A549 (cell line): ENCODE results near the gene ACTR2. TPM values are rescaled to one million over a fixed set of nuclear protein-coding genes. Genes with fewer than 3 reads are reported as not detected.
"Not testable (repeated sequence)": the region's sequence is repeated elsewhere in the genome, so short reads cannot be mapped to it uniquely, and the experiment has no call there.

Source experiments
- ATAC-seq, 2 experiments: fragments of 200-7000 bp in 1 of 2; fragments of >200 bp in 1 of 2; cut with Nextera tagmentation in 1 of 2; cut with Tn5 transposase in 1 of 2; 3 replicates each; pipeline versions ENCODE4 v1.8.0 to v1.9.1; 2018 to 2020; ENCODE audit warnings: mild to moderate bottlenecking in 1 of 2, moderate library complexity in 1 of 2
- CTCF ChIA-PET: fragments of 300-600 bp; sonication (Branson Sonifier 250); formaldehyde crosslinking; extraction: SDS; loops from one replicate; lab custom pipeline; 2021; ENCODE audit warnings: antibody characterized with exemption, inconsistent platforms; lab: Yijun Ruan, JAX
- POLR2A ChIA-PET: fragments of 350-600 bp; formaldehyde crosslinking; extraction: SDS; loops from one replicate; lab custom pipeline; 2021; ENCODE audit warnings: antibody characterized with exemption, inconsistent platforms; lab: Yijun Ruan, JAX
- DNase-seq, 2 experiments: peaks; one replicate each; pipeline versions ENCODE4 v3.0.0 to v3.0.0-alpha.2; 2011 to 2016; ENCODE audit warnings: low read depth in 1 of 2, low spot score in 1 of 2
- FAIRE-seq: peaks from 2 replicates; lab custom pipeline; 2011; peaks lifted over from hg19 to GRCh38; lab: Jason Lieb, UNC
- H3K27ac ChIP-seq, 2 experiments: fragments of >200 bp; sonication (Bioruptor Twin); formaldehyde crosslinking; 3 replicates each; pipeline ENCODE4 v1.5.1; 2016 to 2017
- H3K4me1 ChIP-seq: fragments of >200 bp; sonication (Bioruptor Twin); formaldehyde crosslinking; 3 replicates; pipeline ENCODE4 v1.6.1; 2016
- H3K4me2 ChIP-seq: fragments of >200 bp; sonication (Bioruptor Twin); formaldehyde crosslinking; 3 replicates; pipeline ENCODE4 v1.6.1; 2016
- H3K4me3 ChIP-seq: fragments of >200 bp; sonication (Bioruptor Twin); formaldehyde crosslinking; 3 replicates; pipeline ENCODE4 v1.5.1; 2016
- H3K9me3 ChIP-seq: fragments of >200 bp; sonication (Bioruptor Twin); formaldehyde crosslinking; 3 replicates; pipeline ENCODE4 v1.6.1; 2016
- EP300 ChIP-seq, 2 experiments: fragments of >200 bp; sonication (Bioruptor Twin); formaldehyde crosslinking; IDR thresholded peaks; 2 replicates in 1 of 2; 3 replicates in 1 of 2; pipeline ENCODE4 v1.6.1; 2016 to 2017
- JUN ChIP-seq, 2 experiments: fragments of >200 bp; sonication (Bioruptor Twin); formaldehyde crosslinking; IDR thresholded peaks; 2 replicates in 1 of 2; 3 replicates in 1 of 2; pipeline ENCODE4 v1.6.1; 2016 to 2017
- KDM5A ChIP-seq: fragments of 200-600 bp; sonication (generic); IDR thresholded peaks from 2 replicates; pipeline ENCODE4 v1.6.1; 2016; ENCODE audit warnings: antibody characterized with exemption, mild to moderate bottlenecking
- MAZ ChIP-seq: fragments of 150-350 bp; IDR thresholded peaks from 2 replicates; pipeline ENCODE4 v1.6.1; 2014; ENCODE audit warnings: antibody characterized with exemption, low read depth, low read length, borderline replicate concordance
- NFE2L2 ChIP-seq: fragments of 150-350 bp; conservative IDR thresholded peaks from 2 replicates; pipeline ENCODE4 v1.6.1; 2014; ENCODE audit warnings: low read length
- PHF8 ChIP-seq: fragments of 200-600 bp; sonication (generic); IDR thresholded peaks from 2 replicates; pipeline ENCODE4 v1.6.1; 2016; ENCODE audit warnings: low read depth, mild to moderate bottlenecking, antibody characterized with exemption, moderate library complexity, borderline replicate concordance
- POLR2A ChIP-seq: IDR thresholded peaks from 2 replicates; pipeline ENCODE4 v1.6.1; 2012; ENCODE audit warnings: mild to moderate bottlenecking, low read length
- RNF2 ChIP-seq: fragments of 200-600 bp; sonication (generic); IDR thresholded peaks from 2 replicates; pipeline ENCODE4 v1.6.1; 2016; ENCODE audit warnings: low read depth, mild to moderate bottlenecking, antibody characterized with exemption, moderate library complexity, borderline replicate concordance
- SMC3 ChIP-seq: fragments of >200 bp; sonication (Bioruptor Twin); formaldehyde crosslinking; IDR thresholded peaks from 3 replicates; pipeline ENCODE4 v1.6.1; 2018; ENCODE audit warnings: inconsistent platforms
- TFCP2L1 ChIP-seq: fragments of 250-450 bp; sonication (Bioruptor Pico); IDR thresholded peaks from 2 replicates; pipeline ENCODE4 v1.5.0; 2021; ENCODE audit warnings: mild to moderate bottlenecking
- ZFP36 ChIP-seq: fragments of 450-650 bp; IDR thresholded peaks from 2 replicates; pipeline ENCODE4 v1.6.1; 2014; ENCODE audit warnings: borderline replicate concordance; ENCODE audit not compliant: partially characterized antibody
- ZSCAN20 ChIP-seq: fragments of 250-450 bp; sonication (Bioruptor Pico); IDR thresholded peaks from 2 replicates; pipeline ENCODE4 v1.8.0; 2022; ENCODE audit warnings: mild to moderate bottlenecking, moderate library complexity
- WGBS: methylation state at CpG from one replicate; pipeline ENCODE4 v1.1.6; 2017; ENCODE audit errors: missing lambda C conversion rate; 5-methylcytosine and 5-hydroxymethylcytosine counted together
- polyA minus RNA-seq: library from RNA; depleted of rRNA, polyadenylated mRNA; stranded (reverse); fragments of >200 nt; gene quantifications from 2 replicates; pipeline ENCODE4 v1.2.3, GENCODE V29; 2011; rRNA and poly(A)+ RNA removed
- polyA plus RNA-seq, 4 experiments: library from polyadenylated mRNA; depleted of rRNA in 3 of 4; stranded (reverse); fragments of >200 nt; fragmentation: RNase III in 1 of 4; extraction: RNeasy Plus Mini Kit Qiagen cat#74134 plus additional on column Dnase treatment in 1 of 4; gene quantifications; 2 replicates in 3 of 4; 3 replicates in 1 of 4; pipeline ENCODE4 v1.2.3, GENCODE V29; 2011 to 2017
- TF ChIP-seq, protein P1 (sequence below): fragments of >200 bp; sonication (Bioruptor Twin); formaldehyde crosslinking; IDR thresholded peaks from 3 replicates; pipeline ENCODE4 v1.6.1; 2016
- TF ChIP-seq, protein P2 (sequence below): IDR thresholded peaks from 2 replicates; pipeline ENCODE4 v1.6.1; 2012
- TF ChIP-seq, protein P3 (sequence below): fragments of 150-350 bp; IDR thresholded peaks from 2 replicates; pipeline ENCODE4 v1.6.1; 2014; ENCODE audit warnings: low read depth, mild to moderate bottlenecking, low read length
- TF ChIP-seq, protein P4 (sequence below): fragments of 250-450 bp; sonication (Bioruptor Pico); IDR thresholded peaks from 2 replicates; pipeline ENCODE4 v1.5.0; 2021; ENCODE audit warnings: mild to moderate bottlenecking, moderate library complexity, borderline replicate concordance
- TF ChIP-seq, protein P5 (sequence below): IDR thresholded peaks from 2 replicates; pipeline ENCODE4 v1.6.1; 2012
- TF ChIP-seq, protein P6 (sequence below): fragments of >200 bp; sonication (Bioruptor Twin); formaldehyde crosslinking; IDR thresholded peaks from 3 replicates; pipeline ENCODE4 v1.5.1; 2016

ACTR2 gene
- polyA plus RNA-seq (2011; rRNA removed) (233 and 270 TPM in 2 replicates), polyA plus RNA-seq (2017; fragmentation: RNase III; extraction: RNeasy Plus Mini Kit Qiagen cat#74134 plus additional on column Dnase treatment) (268 to 303 TPM (median 278 TPM) in 3 replicates), polyA minus RNA-seq (71.5 and 74.6 TPM in 2 replicates)
- 46.4 and 51.5 TPM in 2 replicates for polyA plus RNA-seq (2012; cell fraction: cytosol; rRNA removed)
- 12.9 and 21.6 TPM in 2 replicates for polyA plus RNA-seq (2012; cell fraction: nucleus; rRNA removed)

DNA sequence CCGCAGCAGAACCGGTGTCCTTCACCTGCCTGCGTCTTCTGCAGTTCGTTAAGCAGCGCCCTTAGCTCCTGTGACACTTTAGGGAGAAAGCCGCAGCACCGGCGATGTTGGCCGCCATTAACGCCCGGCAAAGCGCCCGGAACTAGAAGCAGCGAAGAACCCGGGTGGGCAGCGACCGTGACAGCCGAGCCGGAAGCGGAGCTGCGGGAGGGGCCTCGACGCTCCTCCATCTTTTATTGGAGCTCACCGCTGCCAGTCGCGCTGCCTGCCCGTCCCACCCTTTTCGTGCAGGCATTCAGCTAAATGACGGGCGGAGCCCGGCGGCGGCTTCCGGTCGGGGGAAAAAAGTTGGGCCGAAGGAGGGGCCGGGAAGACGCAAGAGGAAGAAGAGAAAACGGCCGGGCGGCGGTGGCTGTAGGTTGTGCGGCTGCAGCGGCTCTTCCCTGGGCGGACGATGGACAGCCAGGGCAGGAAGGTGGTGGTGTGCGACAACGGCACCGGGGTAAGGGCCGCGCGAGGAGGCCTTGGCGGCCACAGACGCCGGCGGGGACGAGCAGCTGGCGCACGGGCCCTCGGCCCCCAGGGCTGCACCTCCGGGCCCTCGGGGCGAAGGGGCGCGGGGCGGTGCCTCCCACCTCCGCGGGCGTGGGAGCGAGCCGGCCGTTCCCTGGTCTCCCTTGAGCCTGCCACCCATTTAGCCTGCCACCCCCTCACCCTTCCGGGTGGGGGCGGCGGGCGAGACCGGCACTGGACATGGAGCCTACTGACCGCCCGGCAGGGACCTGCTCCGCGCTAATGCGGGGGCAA, at the start of gene ACTR2:
ACTR2 (plus strand) TSS at position 376 of the 807 bp plus-strand sequence; CDS start at position 455, 79 bp downstream.
- peak within 1 kb of the TSS; percentile 94 for H3K4me3 ChIP-seq
- peaks cover 43% of the 10 kb centered on the region for H3K4me1 ChIP-seq
- H3K4me2 ChIP-seq: peak within 1 kb of the TSS; percentile 80
- peak within 1 kb of the TSS; percentile 95 to 98 for H3K27ac ChIP-seq
- ATAC-seq: peak; percentile 97
- FAIRE-seq: no peak
- DNase-seq: peak; percentile 86 to 98
- TF ChIP-seq, protein P1, sequence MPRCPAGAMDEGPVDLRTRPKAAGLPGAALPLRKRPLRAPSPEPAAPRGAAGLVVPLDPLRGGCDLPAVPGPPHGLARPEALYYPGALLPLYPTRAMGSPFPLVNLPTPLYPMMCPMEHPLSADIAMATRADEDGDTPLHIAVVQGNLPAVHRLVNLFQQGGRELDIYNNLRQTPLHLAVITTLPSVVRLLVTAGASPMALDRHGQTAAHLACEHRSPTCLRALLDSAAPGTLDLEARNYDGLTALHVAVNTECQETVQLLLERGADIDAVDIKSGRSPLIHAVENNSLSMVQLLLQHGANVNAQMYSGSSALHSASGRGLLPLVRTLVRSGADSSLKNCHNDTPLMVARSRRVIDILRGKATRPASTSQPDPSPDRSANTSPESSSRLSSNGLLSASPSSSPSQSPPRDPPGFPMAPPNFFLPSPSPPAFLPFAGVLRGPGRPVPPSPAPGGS: peak; percentile 91
- TF ChIP-seq RNF2 (no peak), MAZ (peak; percentile 76; the same call in 1 of the 2 replicates), KDM5A (peak; percentile 8; the same call in 1 of the 2 replicates), SMC3 (0 out of 3 replicates have a peak, but pooled peaks have one; percentile 13), ZSCAN20 (CRISPR knock-in tag) (no peak), TFCP2L1 (CRISPR knock-in tag) (0 out of 2 replicates have a peak, but pooled peaks have one; percentile 27), JUN (IDR thresholded peaks at IDR 0.05) (peak; percentile 77 to 92; a peak in 4 of 5 replicates), PHF8 (peak; percentile 97), EP300 (IDR thresholded peaks at IDR 0.05) (peak in 1 of 2 experiments; percentile 18; a peak in 1 of 5 replicates), POLR2A (peak; percentile 90), ZFP36 (no peak), NFE2L2 (no peak)
- TF ChIP-seq, protein P2, sequence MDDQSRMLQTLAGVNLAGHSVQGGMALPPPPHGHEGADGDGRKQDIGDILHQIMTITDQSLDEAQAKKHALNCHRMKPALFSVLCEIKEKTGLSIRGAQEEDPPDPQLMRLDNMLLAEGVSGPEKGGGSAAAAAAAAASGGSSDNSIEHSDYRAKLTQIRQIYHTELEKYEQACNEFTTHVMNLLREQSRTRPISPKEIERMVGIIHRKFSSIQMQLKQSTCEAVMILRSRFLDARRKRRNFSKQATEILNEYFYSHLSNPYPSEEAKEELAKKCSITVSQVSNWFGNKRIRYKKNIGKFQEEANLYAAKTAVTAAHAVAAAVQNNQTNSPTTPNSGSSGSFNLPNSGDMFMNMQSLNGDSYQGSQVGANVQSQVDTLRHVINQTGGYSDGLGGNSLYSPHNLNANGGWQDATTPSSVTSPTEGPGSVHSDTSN: peak; percentile 98
- TF ChIP-seq, protein P3, sequence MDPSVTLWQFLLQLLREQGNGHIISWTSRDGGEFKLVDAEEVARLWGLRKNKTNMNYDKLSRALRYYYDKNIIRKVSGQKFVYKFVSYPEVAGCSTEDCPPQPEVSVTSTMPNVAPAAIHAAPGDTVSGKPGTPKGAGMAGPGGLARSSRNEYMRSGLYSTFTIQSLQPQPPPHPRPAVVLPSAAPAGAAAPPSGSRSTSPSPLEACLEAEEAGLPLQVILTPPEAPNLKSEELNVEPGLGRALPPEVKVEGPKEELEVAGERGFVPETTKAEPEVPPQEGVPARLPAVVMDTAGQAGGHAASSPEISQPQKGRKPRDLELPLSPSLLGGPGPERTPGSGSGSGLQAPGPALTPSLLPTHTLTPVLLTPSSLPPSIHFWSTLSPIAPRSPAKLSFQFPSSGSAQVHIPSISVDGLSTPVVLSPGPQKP: 0 out of 2 replicates have a peak, but pooled peaks have one; percentile 10
- TF ChIP-seq, protein P4, sequence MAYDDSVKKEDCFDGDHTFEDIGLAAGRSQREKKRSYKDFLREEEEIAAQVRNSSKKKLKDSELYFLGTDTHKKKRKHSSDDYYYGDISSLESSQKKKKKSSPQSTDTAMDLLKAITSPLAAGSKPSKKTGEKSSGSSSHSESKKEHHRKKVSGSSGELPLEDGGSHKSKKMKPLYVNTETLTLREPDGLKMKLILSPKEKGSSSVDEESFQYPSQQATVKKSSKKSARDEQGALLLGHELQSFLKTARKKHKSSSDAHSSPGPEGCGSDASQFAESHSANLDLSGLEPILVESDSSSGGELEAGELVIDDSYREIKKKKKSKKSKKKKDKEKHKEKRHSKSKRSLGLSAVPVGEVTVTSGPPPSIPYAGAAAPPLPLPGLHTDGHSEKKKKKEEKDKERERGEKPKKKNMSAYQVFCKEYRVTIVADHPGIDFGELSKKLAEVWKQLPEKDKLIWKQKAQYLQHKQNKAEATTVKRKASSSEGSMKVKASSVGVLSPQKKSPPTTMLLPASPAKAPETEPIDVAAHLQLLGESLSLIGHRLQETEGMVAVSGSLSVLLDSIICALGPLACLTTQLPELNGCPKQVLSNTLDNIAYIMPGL: peak; percentile 30; the same call in 1 of the 2 replicates
- TF ChIP-seq, protein P5, sequence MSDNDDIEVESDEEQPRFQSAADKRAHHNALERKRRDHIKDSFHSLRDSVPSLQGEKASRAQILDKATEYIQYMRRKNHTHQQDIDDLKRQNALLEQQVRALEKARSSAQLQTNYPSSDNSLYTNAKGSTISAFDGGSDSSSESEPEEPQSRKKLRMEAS: peak; percentile 69
- ChIA-PET POLR2A (interaction anchor here (0.6 to 1.7 kb wide), 31 partner anchors 9 to 1106 kb away, joined by 3 to 41 read pairs (median 4); partner anchors contain the start of genes CEP68 and RAB1A), CTCF (interaction anchor here (0.7 to 3.5 kb wide), 7 partner anchors 8 to 346 kb away, joined by 3 to 11 read pairs (median 5); partner anchors contain the start of gene RAB1A)
- no peaks in the 10 kb centered on the region for H3K9me3 ChIP-seq
- under 1% methylated on average over 60 of the region's 82 CpGs for WGBS

DNA sequence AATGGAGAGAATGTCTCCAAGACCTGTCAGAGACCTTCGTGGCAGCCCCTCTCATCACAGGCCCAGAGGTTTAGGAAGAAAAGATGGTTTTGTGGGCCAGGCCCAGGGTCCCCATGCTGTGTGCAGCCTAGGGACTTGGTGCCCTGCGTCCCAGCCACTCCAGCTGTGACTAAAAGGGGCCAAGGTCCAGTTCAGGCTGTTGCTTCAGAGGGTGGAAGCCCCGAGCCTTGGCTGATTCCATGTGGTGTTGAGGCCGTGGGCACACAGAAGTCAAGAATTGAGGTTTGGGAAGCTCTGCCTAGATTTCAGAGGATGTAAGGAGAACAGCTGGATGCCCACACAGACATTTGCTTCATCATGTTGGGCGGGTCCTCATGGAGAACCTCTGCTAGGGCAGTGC, 45.1 kb upstream of the ACTR2 start:
- no peak for FAIRE-seq
- H3K9me3 ChIP-seq: 0 out of 3 replicates have a peak, but pooled peaks cover 10% of the 10 kb centered on the region
- POLR2A ChIA-PET: no interaction called here
- TF ChIP-seq, protein P6, sequence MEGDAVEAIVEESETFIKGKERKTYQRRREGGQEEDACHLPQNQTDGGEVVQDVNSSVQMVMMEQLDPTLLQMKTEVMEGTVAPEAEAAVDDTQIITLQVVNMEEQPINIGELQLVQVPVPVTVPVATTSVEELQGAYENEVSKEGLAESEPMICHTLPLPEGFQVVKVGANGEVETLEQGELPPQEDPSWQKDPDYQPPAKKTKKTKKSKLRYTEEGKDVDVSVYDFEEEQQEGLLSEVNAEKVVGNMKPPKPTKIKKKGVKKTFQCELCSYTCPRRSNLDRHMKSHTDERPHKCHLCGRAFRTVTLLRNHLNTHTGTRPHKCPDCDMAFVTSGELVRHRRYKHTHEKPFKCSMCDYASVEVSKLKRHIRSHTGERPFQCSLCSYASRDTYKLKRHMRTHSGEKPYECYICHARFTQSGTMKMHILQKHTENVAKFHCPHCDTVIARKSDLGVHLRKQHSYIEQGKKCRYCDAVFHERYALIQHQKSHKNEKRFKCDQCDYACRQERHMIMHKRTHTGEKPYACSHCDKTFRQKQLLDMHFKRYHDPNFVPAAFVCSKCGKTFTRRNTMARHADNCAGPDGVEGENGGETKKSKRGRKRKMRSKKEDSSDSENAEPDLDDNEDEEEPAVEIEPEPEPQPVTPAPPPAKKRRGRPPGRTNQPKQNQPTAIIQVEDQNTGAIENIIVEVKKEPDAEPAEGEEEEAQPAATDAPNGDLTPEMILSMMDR: no peak
- no peak for TF ChIP-seq EP300 (IDR thresholded peaks at IDR 0.05)
- H3K27ac ChIP-seq: no peak overlapping the region
- WGBS: 40% methylated on average over 5 of the region's 5 CpGs
- ATAC-seq: no peak
- CTCF ChIA-PET: no interaction called here
- no peak for DNase-seq
- 0 out of 3 replicates have a peak, but pooled peaks cover 4% of the 10 kb centered on the region for H3K4me1 ChIP-seq
- no peak overlapping the region for H3K4me2 ChIP-seq
- H3K4me3 ChIP-seq: no peak overlapping the region

DNA sequence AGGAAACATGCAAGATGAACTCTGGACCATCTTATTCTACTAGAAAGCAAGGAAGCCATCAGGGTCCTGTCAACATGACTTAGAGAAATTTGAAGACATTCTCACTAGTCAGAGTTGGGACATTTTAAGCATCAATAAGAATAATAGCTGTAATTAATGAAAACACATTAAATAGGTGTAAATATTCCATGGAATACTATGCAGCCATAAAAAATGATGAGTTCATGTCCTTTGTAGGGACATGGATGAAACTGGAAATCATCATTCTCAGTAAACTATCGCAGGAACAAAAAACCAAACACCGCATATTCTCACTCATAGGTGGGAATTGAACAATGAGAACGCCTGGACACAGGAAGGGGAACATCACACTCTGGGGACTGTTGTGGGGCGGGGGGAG, 44.2 kb upstream of the ACTR2 start:
- H3K27ac ChIP-seq, POLR2A ChIA-PET, H3K9me3 ChIP-seq, ATAC-seq, H3K4me3 ChIP-seq, H3K4me1 ChIP-seq, H3K4me2 ChIP-seq, DNase-seq, FAIRE-seq: not testable (repeated sequence)
- 55% methylated on average over 4 of the region's 4 CpGs for WGBS
- CTCF ChIA-PET: interaction anchor here (1.2 kb wide), 1 partner anchor 54 kb away, joined by 3 read pairs; the partner anchor contains the start of gene RAB1A
